Tibial nerve (tissue), 4 donors: ENCODE results near the gene MYOZ3. TPM values are rescaled to one million over a fixed set of nuclear protein-coding genes. Genes with fewer than 3 reads are reported as not detected.

ENCODE experiments used
- DNase-seq, 2 donors: peaks; one replicate each; pipeline ENCODE4 v3.0.0-alpha.2; 2019; ENCODE audit warnings: low spot score in 2 of 2
- H3K27ac ChIP-seq, 4 donors: fragments of 200-600 bp; sonication (generic) in 3 of 4; one replicate each; pipeline ENCODE4 v1.5.1; 2017 to 2019; ENCODE audit warnings: mild to moderate bottlenecking in 1 of 4
- H3K27me3 ChIP-seq, 2 donors: fragments of 200-600 bp; sonication (generic) in 1 of 2; one replicate each; pipeline versions ENCODE4 v1.5.1 to v1.6.0; 2017 to 2019
- H3K36me3 ChIP-seq, 3 donors: fragments of 200-600 bp; sonication (generic); one replicate each; pipeline ENCODE4 v1.5.1; 2018 to 2019
- H3K4me1 ChIP-seq, 4 donors: fragments of 200-600 bp; sonication (generic) in 3 of 4; one replicate each; pipeline ENCODE4 v1.5.1; 2017 to 2019
- H3K4me3 ChIP-seq, 4 donors: fragments of 200-600 bp; sonication (generic) in 3 of 4; one replicate each; pipeline ENCODE4 v1.5.1; 2017 to 2019; ENCODE audit warnings: mild to moderate bottlenecking in 1 of 4, moderate library complexity in 1 of 4
- H3K9me3 ChIP-seq, 4 donors: fragments of 200-600 bp; sonication (generic) in 3 of 4; one replicate each; pipeline ENCODE4 v1.5.1; 2017 to 2019
- EP300 ChIP-seq, 2 donors: sonication (generic); formaldehyde crosslinking; IDR thresholded peaks; one replicate each; pipeline ENCODE4 v1.6.1; 2017; ENCODE audit warnings: antibody characterized with exemption in 2 of 2, mild to moderate bottlenecking in 1 of 2
- POLR2A ChIP-seq, 2 donors: fragments of 450-650 bp; IDR thresholded peaks; one replicate each; pipeline ENCODE4 v1.6.1; 2017; ENCODE audit warnings: antibody characterized with exemption in 2 of 2, mild to moderate bottlenecking in 2 of 2, moderate library complexity in 2 of 2
- WGBS, 2 donors: methylation state at CpG; one replicate each; pipeline ENCODE4 v1.1.5; 2018; 5-methylcytosine and 5-hydroxymethylcytosine counted together
- total RNA-seq, 4 donors: library from RNA; depleted of rRNA; stranded (reverse); fragments of >200 nt; gene quantifications; one replicate each; pipeline ENCODE4 v1.1.0, GENCODE V29; 2016
- TF ChIP-seq, protein P1 (sequence below), 5 experiments: fragments of 200-600 bp in 3 of 5; fragments of 450-650 bp in 2 of 5; sonication (generic) in 3 of 5; IDR thresholded peaks; one replicate each; pipeline ENCODE4 v1.5.1; 2016 to 2019; ENCODE audit warnings: antibody characterized with exemption in 5 of 5, mild to moderate bottlenecking in 3 of 5, moderate library complexity in 2 of 5

The MYOZ3 gene
- total RNA-seq, 4 donors from 2014 or later = 0.30 to 9.0 (median 4.6) TPM

- Histone ChIP-seq H3K4me3 (peak overlapping the region in 3 of 4 donors; percentile 1 to 52 (median 8)), H3K27me3 (no peaks in the 10 kb centered on the region), H3K4me1 (peaks cover 0 to 100% (median 86%) of the 10 kb centered on the region in 4 donors), H3K9me3 (no peaks in the 10 kb centered on the region), H3K27ac (peak overlapping the region; percentile 88 to 97 (median 92)), H3K36me3 (peaks cover 0 to under 1% (median 0%) of the 10 kb centered on the region in 3 donors)
- DNase-seq = no peak
- TF ChIP-seq, protein P1, sequence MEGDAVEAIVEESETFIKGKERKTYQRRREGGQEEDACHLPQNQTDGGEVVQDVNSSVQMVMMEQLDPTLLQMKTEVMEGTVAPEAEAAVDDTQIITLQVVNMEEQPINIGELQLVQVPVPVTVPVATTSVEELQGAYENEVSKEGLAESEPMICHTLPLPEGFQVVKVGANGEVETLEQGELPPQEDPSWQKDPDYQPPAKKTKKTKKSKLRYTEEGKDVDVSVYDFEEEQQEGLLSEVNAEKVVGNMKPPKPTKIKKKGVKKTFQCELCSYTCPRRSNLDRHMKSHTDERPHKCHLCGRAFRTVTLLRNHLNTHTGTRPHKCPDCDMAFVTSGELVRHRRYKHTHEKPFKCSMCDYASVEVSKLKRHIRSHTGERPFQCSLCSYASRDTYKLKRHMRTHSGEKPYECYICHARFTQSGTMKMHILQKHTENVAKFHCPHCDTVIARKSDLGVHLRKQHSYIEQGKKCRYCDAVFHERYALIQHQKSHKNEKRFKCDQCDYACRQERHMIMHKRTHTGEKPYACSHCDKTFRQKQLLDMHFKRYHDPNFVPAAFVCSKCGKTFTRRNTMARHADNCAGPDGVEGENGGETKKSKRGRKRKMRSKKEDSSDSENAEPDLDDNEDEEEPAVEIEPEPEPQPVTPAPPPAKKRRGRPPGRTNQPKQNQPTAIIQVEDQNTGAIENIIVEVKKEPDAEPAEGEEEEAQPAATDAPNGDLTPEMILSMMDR (IDR thresholded peaks at IDR 0.05) = no peak
- TF ChIP-seq EP300 (IDR thresholded peaks at IDR 0.05) (no peak), POLR2A (IDR thresholded peaks at IDR 0.05) (no peak)
- 68 to 73% methylated on average over 12 of the region's 12 CpGs for WGBS, 2 donors
Observed at GRCh38 chr5:150642991-150643710, 17.9 kb upstream of the MYOZ3 start.

GRCh38 chr5:150644058-150644457 lies 17.0 kb upstream of the MYOZ3 start:
- no peaks in the 10 kb centered on the region for H3K9me3 ChIP-seq
- peaks cover 0 to 100% (median 80%) of the 10 kb centered on the region in 4 donors for H3K4me1 ChIP-seq
- no peak overlapping the region for H3K4me3 ChIP-seq
- H3K27ac ChIP-seq = peak overlapping the region; percentile 88 to 97 (median 92)
- TF ChIP-seq POLR2A (IDR thresholded peaks at IDR 0.05) = no peak
- WGBS, 2 donors = 66 to 73% methylated on average over 5 of the region's 5 CpGs
- H3K27me3 ChIP-seq = no peaks in the 10 kb centered on the region
- H3K36me3 ChIP-seq = peaks cover 0 to 9% (median 8%) of the 10 kb centered on the region in 3 donors
- no peak for DNase-seq

DNA sequence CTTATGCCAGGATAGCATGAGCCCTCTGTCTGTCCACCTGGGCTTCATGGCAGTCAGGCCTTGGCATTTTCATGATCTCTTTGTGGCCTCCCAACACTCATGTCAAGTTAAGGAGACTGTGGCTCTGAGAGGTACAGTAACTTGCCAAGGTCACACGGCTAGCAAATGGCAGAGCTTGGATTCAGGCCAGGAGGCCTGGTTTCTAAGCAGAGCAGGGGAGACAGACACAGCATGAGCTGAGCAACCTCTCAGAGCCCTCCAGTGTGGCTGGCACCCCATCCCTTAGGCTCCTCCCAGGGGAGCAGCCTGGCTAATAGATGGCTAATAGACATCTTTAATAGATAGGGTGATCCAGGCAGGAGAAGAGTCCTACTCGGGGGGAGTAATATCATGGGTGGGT lies 16.5 kb upstream of the MYOZ3 start:
- Histone ChIP-seq H3K36me3 (peaks cover 0 to 12% (median 9%) of the 10 kb centered on the region in 3 donors), H3K4me1 (peaks cover 0 to 100% (median 75%) of the 10 kb centered on the region in 4 donors), H3K9me3 (no peaks in the 10 kb centered on the region), H3K4me3 (no peak overlapping the region), H3K27me3 (no peaks in the 10 kb centered on the region), H3K27ac (peak overlapping the region; percentile 17 to 97 (median 90))
- WGBS, 2 donors = 20 to 31% methylated on average over 2 of the region's 2 CpGs
- no peak for TF ChIP-seq POLR2A (IDR thresholded peaks at IDR 0.05)
- no peak for TF ChIP-seq EP300 (IDR thresholded peaks at IDR 0.05)
- TF ChIP-seq, protein P1 (IDR thresholded peaks at IDR 0.05) = no peak
- no peak for DNase-seq

GRCh38 chr5:150645070-150645700 lies 15.9 kb upstream of the MYOZ3 start:
- peaks cover 0 to 100% (median 69%) of the 10 kb centered on the region in 4 donors for H3K4me1 ChIP-seq
- TF ChIP-seq EP300 (IDR thresholded peaks at IDR 0.05) (peak in 1 of 2 donors; percentile 20), POLR2A (IDR thresholded peaks at IDR 0.05) (no peak)

DNA sequence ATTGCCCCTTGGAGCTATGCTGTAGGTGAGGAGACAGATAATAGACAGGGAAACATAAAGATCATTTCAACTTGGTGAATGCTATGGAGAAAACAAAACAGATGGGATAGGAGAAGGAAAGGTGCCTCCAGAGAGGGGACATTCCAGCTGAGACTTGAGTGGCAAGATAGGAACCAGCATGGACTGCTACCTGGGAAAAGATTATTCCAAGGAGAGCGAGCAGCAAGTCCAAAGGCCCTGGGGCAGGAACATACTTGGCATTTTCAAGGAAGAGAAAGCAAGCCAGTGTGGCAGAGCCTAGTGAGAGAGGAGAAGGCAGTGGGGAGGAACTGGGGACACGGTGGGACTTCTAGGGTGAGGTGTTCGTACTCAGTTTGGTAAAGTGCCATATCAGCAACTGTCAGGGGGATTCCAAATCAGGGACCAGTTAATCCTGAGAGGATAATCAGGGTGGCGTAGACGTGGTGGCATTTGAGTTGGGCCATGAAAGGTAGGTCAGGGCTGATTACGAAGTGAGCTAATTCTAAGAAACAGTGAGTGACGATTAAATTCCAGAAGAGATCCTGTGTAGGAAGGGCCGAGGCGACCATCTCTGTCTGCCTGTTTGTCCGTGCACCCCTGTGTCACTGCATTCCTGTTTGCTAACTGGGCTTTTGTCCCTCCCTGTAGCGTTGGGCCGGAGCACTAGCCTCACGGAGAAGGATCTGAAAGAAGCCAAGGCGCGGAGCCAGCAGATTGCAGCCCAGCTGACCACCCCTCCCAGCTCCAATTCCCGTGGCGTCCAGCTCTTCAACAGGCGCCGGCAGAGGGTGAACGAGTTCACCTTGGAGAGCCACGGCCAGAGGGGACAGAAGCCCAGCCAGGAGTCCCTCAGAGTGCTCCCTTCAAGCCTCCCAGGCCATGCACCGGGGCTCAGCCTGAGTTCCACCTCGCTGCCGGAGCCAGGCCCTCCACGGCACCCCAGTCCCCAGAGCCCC lies 13.5 kb upstream of the MYOZ3 start:
- Histone ChIP-seq H3K4me3 (no peak overlapping the region), H3K27me3 (no peaks in the 10 kb centered on the region), H3K27ac (peak overlapping the region; percentile 17 to 87 (median 58)), H3K4me1 (peaks cover 0 to 100% (median 62%) of the 10 kb centered on the region in 4 donors), H3K9me3 (no peaks in the 10 kb centered on the region), H3K36me3 (peaks cover 0 to 31% (median 9%) of the 10 kb centered on the region in 3 donors)
- TF ChIP-seq, protein P1 (IDR thresholded peaks at IDR 0.05) = no peak
- TF ChIP-seq EP300 (IDR thresholded peaks at IDR 0.05) (no peak), POLR2A (IDR thresholded peaks at IDR 0.05) (no peak)
- DNase-seq = peak in 1 of 2 donors; percentile 64
- WGBS, 2 donors = 23 to 52% methylated on average over 18 to 25 of the region's 25 CpGs

More at GRCh38 chr5:150645070-150645700, 15.9 kb upstream of the MYOZ3 start:
- Histone ChIP-seq H3K4me3 (no peak overlapping the region), H3K27ac (peak overlapping the region; percentile 17 to 97 (median 90)), H3K27me3 (no peaks in the 10 kb centered on the region), H3K9me3 (no peaks in the 10 kb centered on the region), H3K36me3 (peaks cover 0 to 19% (median 9%) of the 10 kb centered on the region in 3 donors)
- peak; percentile 57 to 68 for DNase-seq
- 25 to 32% methylated on average over 4 of the region's 4 CpGs for WGBS, 2 donors
